ENCODE data around the gene RPS27A. TPM values are rescaled to one million over a fixed set of nuclear protein-coding genes. Genes with fewer than 3 reads are reported as not detected.
"Not testable (repeated sequence)": the region's sequence is repeated elsewhere in the genome, so short reads cannot be mapped to it uniquely, and the experiment has no call there.

The RPS27A gene
- total RNA-seq = 944 TPM

GRCh38 chr2:55232084-55232862 is at the start of gene RPS27A, which contains the start of gene CLHC1:
Gene RPS27A (plus strand): TSS chr2:55232688. CDS start chr2:55232825, 137 bp downstream.
Gene CLHC1 (minus strand): TSS chr2:55232293. CDS start chr2:55222411, 9,882 bp downstream.
- peak; percentile 93 for DNase-seq (ENCODE audit: low spot score)

DNA sequence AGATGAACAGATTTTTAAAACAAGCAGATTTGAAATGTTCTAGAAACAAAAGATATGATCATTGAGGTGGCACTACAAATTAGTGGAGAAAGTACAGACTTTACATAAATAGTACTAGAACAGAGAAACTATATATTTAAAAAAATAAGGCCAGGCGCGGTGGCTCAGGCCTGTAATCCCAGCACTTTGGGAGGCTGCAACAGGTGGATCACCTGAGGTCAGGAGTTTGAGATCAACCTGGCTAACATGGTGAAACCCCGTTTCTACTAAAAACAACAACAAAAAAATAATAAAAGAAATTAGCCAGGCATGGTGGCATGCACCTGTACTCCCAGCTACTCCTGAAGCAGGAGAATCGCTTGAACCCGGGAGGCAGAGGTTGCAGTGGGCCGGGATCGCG is 45.7 kb upstream of the RPS27A start:
- DNase-seq (ENCODE audit: low spot score) = not testable (repeated sequence)

- DNase-seq (ENCODE audit: low spot score) = not testable (repeated sequence)
These were observed 40.6 kb upstream of the RPS27A start for GRCh38 chr2:55191888-55192287.

DNA sequence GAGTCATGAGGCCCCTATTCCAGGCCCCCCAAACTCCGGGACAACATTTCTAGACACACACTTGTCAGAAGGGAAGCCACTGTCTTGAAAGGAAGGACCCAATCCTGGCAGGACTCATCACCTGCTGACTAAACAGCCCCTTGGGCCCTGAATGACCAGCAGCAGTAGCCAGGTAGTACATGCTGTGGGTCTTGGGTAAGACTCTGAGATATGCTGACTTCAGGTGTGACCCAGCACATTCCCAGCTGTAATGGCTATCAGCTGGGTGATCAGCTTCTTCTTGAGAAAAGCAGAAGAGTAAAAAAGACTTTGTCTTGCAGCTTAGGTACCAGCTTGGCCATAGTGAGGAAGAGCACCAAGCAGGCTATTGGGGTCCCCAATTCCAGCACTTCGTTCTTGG is 36.0 kb upstream of the RPS27A start:
- DNase-seq (ENCODE audit: low spot score) = no peak

- DNase-seq (ENCODE audit: low spot score) = no peak
These were observed 32.1 kb upstream of the RPS27A start for GRCh38 chr2:55200416-55200815.

DNA sequence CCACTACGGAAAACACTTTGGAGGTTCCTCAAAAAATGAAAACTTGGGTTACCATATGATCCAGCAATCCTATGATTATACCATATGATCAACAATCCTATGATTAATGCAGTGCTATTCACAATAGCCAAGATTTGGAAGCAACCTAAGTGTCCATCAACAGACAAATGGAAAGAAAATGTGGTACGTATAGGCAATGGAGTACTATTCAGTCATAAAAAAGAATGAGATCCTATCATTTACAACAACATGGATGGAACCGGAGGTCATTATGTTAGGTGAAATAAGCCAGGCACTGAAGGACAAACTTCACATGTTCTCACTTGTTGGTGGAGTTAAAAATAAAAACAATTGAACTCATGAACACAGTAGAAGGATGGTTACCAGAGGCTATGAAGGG is 28.0 kb upstream of the RPS27A start:
- DNase-seq (ENCODE audit: low spot score) = no peak

GRCh38 chr2:55204950-55205349 is 27.5 kb upstream of the RPS27A start:
- DNase-seq (ENCODE audit: low spot score) = no peak

- DNase-seq (ENCODE audit: low spot score) = no peak
These were observed 18.7 kb upstream of the RPS27A start for GRCh38 chr2:55213822-55214221.

- DNase-seq (ENCODE audit: low spot score) = no peak
These were observed 8.3 kb upstream of the RPS27A start for GRCh38 chr2:55223958-55224760.

DNA sequence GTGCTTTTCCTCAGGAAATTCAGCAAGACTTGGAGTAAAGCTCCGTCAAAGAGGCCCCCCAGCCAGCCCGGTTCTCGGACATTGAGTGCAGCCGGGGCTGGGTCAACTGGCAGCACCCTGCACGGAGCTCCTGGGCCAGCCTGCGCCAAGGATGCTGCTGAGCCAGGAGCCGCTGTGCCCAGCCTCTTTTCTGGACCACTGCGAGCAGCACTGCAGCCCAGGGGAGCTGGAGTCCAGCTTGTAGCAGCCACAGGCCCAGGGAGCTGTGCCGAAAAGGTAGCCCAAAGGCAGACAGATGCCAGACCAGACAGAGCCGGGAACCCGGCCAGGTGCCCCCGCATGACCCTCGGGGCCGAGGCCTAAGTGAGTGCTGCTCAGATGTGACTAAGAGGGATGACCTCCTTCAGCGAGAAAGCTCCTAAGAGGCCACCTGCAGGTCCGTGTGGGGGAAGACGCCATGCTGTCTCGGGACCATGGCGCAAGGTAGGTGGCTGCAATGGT is 7.7 kb upstream of the RPS27A start:
- no peak for DNase-seq (ENCODE audit: low spot score)

DNA sequence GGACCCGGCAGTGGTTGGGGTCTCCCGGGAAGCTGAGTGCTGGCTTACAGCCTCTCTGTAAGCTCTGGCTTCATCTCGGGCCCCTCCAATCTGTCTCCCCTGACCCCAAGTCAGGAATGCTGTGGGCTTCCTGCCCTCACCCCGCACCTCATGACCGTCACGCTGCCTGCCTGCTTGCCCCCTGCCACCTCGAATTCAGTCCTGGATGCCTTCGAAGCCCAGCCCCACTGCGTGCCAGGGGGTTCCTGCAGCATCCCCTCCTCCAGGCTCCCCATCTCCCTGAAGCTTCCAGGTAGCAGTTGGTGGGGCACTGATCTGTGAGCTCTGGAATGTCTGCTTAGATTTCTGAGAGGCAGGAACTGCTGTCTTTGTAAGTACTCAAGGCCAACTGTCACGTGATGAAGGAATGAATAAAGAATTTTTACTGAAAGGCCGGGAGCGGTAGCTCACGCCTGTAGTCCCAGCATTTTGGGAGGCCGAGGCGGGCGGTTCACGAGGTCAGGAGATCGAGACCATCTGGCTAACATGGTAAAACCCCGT is 6.9 kb upstream of the RPS27A start:
- no peak for DNase-seq (ENCODE audit: low spot score)

DNA sequence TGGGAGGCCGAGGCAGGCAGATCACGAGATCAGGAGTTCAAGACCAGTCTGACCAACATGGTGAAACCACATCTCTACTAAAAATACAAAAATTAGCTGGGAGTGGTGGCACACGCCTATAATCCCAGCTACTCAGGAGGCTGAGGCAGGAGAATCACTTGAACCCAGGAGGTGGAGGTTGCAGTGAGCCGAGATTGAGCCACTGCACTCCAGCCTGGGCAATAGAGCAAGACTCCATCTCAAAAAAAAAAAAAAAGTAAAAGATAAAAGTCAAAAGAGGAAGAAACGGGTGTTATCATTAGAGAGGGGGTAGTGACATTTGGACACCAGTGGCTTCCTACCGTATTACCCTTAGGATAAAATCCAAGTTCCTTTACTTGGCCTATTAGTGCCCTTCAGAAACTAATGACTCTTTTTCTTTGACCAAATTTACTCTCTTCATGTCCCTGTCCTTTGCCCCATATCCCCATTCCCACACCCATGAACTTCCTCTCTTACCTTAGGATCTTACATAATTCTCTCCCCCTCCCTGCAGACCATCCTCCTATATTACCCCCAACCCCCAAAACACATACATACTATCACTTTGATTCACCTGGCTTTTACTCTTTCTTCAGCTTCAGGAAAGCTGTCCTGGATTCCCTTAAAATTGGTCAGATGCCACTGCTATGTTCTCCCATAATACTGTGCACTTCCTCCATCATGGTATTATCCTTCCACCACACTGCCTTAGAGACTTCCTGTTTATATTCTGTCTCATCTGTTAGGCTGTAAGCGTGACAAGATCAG is 4.9 kb upstream of the RPS27A start:
- not testable (repeated sequence) for DNase-seq (ENCODE audit: low spot score)

DNA sequence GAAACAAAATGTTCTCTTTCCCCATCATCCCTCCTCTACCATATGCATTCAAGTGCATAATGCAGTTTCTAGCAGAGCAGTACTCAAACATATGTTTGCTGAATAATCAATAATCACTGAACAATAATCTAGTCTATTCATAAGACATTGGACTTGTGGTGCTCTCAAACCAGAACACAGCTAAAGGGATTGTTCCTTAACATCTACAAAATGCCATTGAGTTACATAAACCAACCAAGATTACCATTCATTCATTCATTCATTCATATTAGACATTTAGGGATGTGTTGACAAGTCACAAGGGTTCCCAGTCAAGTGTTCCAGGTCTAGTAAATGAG is 4.3 kb upstream of the RPS27A start:
- DNase-seq (ENCODE audit: low spot score) = no peak

DNA sequence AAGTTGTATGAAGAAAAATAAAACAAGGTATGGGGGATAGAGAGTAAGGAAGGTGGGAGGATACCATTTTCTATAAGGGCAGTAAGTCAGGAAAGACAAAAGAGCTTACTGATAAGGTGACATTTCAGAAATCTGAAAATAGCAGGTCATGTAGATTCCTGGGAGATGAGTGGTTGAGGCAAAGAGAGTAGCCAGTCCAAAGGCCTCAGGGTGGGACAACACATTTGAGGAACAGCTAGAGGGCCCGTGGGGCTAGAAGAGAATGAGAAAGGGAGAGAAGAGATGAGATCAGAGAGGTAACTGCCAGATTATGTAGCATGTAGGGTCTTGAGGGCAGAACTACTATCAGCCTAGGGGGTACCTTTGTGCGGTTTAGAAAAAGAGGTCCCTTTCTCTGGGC is 3.3 kb upstream of the RPS27A start:
- DNase-seq (ENCODE audit: low spot score) = no peak

DNA sequence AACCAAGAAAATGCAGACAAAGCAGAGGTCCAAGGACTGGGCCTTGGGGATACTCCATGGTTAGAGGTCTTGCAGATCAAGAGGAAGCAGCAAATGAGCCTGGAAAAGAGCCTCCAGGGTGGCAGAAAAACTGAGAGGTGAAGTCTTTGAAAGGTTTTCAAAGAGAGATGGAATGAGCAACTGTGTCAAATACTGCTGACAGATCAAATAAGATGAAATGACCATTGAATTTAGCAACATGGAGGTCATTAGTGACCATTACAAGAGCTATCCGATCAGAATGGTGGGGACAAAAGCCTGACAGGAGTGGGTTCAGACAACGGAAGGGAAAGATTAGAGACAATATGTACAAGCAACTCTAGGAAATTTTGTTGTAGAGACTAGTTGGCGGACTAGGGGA is 1.9 kb upstream of the RPS27A start:
- no peak for DNase-seq (ENCODE audit: low spot score)

DNA sequence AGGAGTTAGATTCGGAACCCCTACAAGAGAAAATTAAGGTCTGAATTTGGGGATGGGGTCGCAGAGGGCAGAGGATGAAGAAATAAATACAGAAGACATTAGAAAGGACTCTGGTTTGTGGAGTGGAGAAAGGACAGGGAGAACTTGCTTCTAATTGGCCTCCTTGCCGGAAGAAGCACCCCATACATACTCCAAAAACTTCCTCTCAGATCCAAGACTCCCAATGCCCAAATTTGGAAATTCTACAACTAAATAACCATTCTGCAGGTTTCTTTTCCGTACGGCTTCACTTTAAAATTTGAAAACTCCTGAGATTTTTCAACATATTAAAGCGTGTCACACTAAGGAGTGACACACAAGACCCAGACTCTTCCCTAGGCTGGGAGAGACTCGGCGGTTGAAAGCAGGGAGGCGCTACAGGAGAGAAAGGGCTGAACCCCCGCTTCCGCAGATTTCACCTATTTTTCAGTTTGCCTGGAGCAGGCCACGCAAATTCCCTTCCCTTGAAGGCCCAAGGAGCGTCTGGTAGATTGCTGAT is 873 bp upstream of the RPS27A start:
- DNase-seq (ENCODE audit: low spot score) = no peak

DNA sequence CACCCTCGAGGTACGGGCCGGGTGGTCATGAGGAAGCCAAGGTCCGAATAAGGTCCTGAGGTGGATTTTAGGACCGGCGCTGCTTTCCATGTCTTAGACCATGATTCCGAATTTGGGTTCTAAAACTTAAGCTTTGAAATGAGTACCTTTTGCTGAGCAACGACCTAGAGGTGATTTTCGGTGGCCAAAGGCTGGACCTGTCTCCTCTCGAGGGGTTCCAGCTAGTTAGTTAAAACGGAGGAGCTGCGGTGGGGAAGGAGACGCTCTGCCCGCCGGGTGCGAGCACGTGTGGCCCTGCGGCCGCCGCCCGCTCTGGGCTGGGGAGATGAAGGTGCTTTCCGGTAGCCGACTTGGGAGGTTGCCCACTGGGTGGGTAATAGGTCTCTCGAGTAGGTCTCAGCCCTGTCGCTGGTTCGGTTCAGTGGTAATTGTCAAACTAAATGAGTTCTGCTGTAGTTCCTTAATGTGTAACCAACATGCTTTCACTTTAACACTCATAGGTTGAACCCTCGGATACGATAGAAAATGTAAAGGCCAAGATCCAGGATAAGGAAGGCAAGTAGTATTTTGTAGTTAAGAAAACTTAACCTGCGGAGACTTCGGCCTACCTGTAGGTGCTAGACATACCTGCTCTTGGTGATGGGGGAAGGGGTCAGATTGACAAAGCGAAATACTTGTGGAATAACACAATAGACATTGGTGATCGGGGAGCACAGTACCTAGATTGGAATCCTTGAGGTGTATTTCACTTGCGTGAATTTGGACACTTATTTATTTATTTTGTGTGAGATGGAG is 572 bp downstream of the RPS27A start:
- no peak for DNase-seq (ENCODE audit: low spot score)

DNA sequence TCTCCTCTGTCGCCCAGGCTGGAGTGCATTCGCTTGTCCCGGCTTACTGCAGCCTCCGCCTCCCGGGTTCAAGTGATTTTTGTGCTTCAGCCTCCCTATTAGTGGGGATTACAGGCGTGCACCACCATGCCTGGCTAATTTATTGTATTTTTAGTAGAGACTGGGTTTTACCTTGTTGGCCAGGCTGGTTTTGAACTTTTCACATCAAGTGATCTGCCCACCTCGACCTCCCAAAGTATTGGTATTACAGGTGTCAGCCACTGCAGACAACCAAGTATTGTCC is 1.1 kb downstream of the RPS27A start:
- DNase-seq (ENCODE audit: low spot score) = no peak

- no peak for DNase-seq (ENCODE audit: low spot score)
These were observed 3.4 kb downstream of the RPS27A start for GRCh38 chr2:55235724-55236538.

DNA sequence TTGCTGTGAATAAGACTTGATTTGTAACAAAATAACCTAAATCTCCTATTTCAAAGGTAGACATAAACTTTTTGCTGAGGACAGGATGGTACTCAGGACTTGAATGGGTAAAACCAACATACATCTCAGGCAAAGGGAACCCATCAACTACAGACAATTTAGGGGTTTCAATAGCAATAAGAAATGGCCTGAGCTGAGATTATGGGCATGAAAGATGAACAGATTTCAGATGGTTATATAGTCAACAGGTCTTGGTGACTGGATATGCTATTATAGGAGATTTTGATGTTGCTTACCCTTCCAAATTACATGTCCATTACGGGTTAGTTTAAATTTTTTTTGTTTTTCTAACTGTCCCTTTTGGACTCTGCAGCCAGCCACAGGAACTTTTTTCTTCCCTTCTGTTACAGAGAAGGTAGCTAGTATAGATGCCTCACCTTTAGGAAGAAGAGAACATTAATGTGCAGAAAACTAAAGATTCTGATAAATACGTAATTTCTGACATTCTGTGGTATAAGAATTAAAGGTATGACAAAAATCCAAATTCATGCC is 4.6 kb downstream of the RPS27A start:
- DNase-seq (ENCODE audit: low spot score) = no peak
